Omental fat pad (tissue), 4 donors: ENCODE measurements around the gene CPOX. TPM values are rescaled to one million over a fixed set of nuclear protein-coding genes. Genes with fewer than 3 reads are reported as not detected.

ENCODE experiments used
- ATAC-seq: fragments of 150-250 bp; one replicate; pipeline ENCODE4 v1.9.1; 2016; ENCODE audit warnings: mild to moderate bottlenecking, moderate library complexity; ENCODE audit not compliant: low FRiP score
- DNase-seq: peaks from one replicate; pipeline ENCODE4 v3.0.0-alpha.2; 2019; ENCODE audit warnings: low spot score
- CTCF ChIP-seq, 3 donors: fragments of 450-650 bp; IDR thresholded peaks; one replicate each; pipeline ENCODE4 v1.5.1; 2016 to 2017; ENCODE audit warnings: antibody characterized with exemption in 3 of 3, mild to moderate bottlenecking in 3 of 3, moderate library complexity in 2 of 3
- total RNA-seq, 4 donors: library from RNA; depleted of rRNA; stranded (reverse); fragments of >200 nt; gene quantifications; one replicate each; pipeline ENCODE4 v1.1.0, GENCODE V29; 2016

Gene CPOX
- total RNA-seq, 4 donors from 2014 or later, result 10.6 to 27.7 (median 15.1) TPM

GRCh38 chr3:98556164-98557130 lies 37.0 kb downstream of the CPOX start:
- no peak for ATAC-seq
- TF ChIP-seq CTCF (IDR thresholded peaks at IDR 0.05), result no peak

GRCh38 chr3:98555025-98555379 lies 38.4 kb downstream of the CPOX start:
- no peak for TF ChIP-seq CTCF (IDR thresholded peaks at IDR 0.05)
- ATAC-seq, result no peak
- DNase-seq, result no peak

More at GRCh38 chr3:98556164-98557130, 37.0 kb downstream of the CPOX start:
- no peak for DNase-seq

DNA sequence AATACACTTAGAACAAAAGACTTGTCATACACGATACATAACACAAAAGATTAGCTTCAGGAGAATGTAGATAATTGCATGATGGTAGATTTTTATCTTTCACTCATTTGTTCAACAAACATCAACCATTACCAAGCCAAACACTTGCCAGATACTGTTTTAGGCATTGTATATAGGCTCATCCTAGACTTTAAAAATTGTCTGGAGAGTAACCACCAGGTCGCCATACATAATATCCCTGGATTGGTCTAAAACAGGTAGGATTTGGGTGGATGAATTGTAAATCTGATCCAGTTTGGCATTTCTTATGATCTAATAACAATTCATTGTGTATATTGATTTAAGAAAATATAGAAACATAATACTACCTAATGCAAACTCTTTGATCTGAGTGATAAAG lies 38.8 kb downstream of the CPOX start:
- DNase-seq (no peak), ATAC-seq (no peak)
- no peak for TF ChIP-seq CTCF (IDR thresholded peaks at IDR 0.05)

DNA sequence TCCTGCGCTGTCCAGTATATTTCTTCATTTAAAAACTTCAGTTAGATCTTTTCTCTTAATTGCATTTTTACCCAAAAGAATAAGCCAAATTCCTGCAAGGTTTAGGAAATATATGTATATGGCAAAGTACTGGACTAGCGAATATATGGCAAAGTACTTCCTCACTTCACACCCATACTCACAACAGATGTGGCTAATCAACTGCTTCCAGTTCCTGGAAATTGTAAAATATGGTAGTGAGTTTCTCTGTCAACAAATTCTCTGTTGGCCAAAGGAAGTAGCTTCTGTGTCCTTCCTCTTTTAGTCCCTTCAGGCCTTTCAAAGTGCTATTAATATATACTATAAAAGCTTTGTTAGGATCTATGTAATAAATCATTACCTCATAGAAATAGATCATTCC lies 39.7 kb downstream of the CPOX start:
- DNase-seq, result no peak
- no peak for ATAC-seq
- no peak for TF ChIP-seq CTCF (IDR thresholded peaks at IDR 0.05)

- no peak for TF ChIP-seq CTCF (IDR thresholded peaks at IDR 0.05)
- ATAC-seq (no peak), DNase-seq (no peak)
Measured at GRCh38 chr3:98553021-98553563, 40.3 kb downstream of the CPOX start.

- DNase-seq, result no peak
- no peak for ATAC-seq
- TF ChIP-seq CTCF (IDR thresholded peaks at IDR 0.05), result no peak
Measured at GRCh38 chr3:98552232-98553020, 41.0 kb downstream of the CPOX start.
